Activated CD4-positive, alpha-beta T cell treated with anti-CD3 and anti-CD28 coated beads, Interleukin-10, Interleukin-2, amounts not matched to agents 100 ng/mL and 50 ng/mL, durations not matched to agents 16 hours and 8 hours (primary cell): ENCODE results near the gene CLCNKA.
"Not testable (repeated sequence)": the region's sequence is repeated elsewhere in the genome, so short reads cannot be mapped to it uniquely, and the experiment has no call there.

Source experiments
- DNase-seq: peaks from one replicate; pipeline ENCODE4 v3.0.0-alpha.2; 2020

Gene CLCNKA

GRCh38 chr1:16043950-16044349 lies 22.1 kb downstream of the CLCNKA start:
- DNase-seq, result no peak

DNA sequence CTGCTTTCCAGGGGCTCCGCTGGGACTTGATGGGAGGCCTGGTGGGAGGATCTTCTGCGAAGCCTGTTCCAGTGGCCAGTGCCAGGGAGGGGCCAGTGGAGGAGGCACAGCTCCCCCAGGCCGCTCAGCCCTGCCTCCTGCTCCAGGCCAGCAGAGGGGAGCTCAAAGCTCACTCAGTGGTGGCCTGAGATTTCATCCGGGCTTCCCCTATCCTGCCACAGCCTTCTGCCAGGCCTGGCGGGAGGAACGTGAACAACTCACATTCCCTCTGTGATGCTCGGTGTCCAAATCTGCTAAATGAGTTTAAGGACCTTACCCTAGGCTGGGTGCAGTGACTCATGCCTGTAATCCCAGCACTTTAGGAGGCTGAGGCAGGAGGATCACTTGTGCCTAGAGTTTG lies 25.0 kb downstream of the CLCNKA start:
- DNase-seq, result no peak

GRCh38 chr1:16047791-16048475 lies 26.1 kb downstream of the CLCNKA start:
- no peak for DNase-seq

DNA sequence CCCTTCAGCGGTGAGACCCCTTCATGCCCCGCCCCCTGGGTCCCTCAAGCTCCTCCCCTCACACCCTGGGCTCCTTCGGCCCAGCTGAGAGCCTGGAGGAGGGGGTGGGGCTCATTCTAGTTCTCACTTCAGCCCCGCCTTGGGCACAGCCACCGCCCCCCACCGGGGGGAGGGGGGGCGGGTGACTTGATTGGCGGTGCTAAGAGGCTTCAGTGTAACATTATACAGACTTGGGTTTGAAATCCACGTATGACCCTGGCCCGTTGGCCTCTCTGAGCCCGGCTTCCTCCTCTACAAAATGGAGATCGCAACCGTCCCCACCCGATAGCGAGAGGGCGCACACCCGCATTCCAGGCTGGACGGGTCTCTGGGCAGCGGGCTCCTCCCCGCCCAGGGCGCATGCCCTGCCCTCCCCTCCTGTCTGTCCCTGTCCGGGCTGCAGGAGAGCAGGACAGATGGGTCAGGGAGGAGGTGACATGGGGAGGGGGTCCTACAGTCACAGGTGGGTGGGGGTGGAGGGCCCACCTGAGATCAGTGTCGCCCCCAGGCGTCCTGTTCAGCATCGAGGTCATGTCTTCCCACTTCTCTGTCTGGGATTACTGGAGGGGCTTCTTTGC lies 26.8 kb downstream of the CLCNKA start:
- peak; percentile 35 for DNase-seq

DNA sequence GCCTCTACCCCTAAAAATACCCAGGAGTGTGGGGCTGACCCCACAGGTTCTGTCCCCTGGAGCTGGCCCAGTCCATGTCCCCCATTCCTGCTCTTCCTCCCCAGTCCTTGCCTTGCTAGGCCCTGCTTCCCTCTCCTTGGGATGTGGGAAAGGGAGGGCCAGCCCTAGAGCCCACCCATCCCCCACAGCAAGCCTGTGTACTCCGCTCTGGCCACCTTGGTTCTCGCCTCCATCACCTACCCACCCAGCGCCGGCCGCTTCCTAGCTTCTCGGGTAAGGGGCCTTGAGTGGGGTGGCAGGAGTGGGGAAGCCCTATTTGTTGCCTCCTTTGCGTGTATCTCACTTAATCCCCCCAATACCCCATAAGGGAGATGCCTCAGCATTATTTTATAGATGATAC lies 28.5 kb downstream of the CLCNKA start:
- DNase-seq, result no peak

DNA sequence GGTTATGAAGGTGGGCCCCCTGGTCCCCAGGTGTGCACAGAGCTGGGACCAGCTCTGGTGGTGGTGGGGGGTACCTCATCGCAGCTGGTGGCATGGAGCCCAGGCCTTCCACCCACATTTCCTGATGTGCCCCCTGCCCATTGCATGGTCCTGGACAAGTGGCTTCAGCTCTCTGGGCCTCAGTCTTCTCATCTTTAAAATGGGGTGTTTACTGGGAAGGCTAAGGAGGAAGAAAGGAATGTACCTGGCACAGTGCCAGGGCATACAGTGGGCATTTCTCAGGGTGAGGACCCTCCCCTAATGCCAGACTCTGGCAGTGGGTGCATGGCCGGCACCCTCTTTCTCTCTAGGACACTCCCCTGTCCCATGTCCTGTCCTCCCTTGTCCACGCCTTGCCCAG lies 29.2 kb downstream of the CLCNKA start:
- DNase-seq, result no peak

DNA sequence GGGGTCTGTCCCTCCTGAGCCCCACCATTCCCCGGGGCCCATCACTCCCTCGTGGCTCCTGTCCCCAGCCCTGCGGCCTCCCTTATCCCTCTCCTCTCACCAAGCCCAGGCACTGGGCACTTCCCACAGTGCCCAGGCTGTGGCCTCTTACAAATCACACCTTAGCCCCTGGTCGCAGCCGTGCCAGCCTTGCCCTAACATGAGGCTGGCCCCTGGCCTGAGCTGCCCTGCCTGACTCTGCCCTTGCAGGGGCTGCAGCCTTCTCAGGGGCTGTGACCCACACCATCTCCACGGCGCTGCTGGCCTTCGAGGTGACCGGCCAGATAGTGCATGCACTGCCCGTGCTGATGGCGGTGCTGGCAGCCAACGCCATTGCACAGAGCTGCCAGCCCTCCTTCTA lies 30.1 kb downstream of the CLCNKA start:
- not testable (repeated sequence) for DNase-seq

DNA sequence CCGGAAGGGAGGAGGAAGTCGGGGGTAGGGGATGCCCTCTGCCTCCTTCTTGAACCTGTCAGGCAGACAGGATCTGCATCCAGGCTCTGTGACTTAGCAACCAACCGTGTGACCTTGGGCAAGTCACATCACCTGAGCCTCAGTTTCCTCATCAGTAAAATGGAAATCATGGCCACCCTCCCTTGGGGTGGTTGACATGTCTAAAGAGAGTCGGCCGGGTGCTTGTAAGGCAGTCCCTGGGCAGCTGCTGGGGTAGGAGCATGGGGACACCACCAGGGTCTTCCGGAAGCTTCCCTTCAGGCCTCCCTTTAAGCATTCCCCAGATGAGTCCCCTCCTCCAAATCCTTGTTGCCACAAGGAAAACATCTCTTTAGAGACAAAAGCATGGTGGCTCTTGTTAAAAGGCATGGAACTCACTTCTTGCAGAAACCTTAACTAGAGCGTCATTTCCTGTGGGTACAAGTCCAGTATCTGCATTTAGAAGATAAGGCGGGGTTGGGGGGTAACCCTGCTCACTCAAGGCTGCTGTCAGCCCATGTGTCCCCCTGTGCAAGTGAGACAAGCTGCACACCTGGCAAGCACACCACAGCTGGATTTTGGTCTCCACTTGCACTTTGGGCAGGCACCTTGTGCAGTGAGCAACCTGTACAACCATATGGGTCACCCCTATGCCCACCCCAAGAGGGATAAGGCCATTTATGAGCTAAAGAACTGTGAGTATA lies 32.1 kb downstream of the CLCNKA start:
- DNase-seq, result no peak

DNA sequence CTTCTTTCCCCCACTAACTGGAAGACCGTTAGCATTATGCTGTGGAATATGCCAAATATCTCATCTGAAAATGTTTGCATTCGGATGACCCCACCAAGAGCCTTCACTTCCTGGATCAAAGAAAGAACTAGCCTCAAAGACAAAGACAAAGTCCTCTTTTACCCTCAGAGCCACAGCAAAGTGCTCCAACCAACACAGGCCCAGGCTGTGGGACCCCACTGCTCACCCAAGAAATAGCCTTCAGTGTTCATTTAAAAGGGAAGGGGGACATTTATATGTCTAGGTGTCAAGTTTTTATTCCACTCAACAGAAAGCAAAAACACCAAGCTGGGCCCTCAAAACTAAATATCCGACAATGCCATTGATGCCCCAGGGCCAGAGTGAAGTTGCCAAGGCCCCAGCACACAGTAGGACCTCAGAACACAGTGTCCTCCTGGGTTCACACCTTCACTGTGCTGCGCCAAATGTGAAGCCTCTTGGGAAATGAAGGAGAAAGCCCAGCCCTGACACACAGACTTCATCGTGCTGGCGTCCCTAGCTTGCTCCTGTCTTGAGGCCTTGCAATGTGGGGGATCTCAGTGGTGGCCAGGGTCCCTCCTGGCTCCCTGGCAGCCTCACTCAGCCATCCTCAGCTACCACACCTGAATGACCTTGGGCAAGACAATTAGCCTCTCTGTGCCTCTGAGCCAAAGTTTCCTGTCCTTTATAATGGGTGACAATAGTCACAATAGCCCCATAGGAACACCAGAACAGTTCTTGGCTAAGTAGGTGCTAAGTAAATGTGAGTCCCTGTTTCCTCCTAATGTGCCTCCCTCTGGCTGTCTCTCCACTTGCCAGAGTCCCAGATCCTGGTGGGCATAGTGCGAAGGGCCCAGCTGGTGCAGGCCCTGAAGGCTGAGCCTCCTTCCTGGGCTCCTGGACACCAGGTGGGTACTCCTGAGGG lies 33.0 kb downstream of the CLCNKA start:
- DNase-seq, result no peak

DNA sequence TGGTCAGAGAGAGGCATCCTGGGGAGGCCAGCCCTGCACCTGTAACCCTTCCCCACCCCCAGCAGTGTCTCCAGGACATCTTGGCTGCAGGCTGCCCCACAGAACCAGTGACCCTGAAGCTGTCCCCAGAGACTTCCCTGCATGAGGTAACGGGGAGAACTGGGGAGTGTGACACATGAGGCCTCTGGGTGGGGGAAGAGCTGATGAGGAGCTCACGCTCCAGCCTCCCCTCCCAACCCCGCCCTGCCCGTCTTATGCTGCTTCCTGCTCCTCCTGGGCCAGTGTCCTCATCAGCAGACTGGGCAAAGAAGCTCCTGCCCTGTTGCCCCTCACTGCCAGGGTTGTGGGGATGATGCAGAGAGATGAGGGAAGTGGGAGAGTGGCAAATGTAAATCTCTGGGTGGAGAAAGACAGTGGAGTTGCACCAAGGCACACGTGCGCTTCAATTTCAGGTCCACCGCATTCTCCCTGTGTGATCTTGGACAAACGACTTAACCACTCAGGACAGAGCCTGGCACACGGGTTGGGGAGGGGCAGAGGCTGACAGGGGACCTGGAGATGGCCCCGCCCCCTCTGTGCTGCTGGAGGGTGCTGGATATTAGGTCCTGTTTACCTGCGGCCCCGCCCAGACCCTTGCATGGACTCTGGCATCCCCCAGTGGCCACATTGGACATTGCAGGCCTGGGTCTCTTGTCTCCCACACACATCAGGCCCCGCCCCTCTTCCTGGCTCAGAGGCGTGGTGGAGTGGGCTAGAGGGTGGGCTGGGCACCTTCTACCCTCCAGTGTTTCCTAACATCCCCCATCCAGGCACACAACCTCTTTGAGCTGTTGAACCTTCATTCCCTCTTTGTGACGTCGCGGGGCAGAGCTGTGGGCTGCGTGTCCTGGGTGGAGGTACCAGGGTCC lies 34.0 kb downstream of the CLCNKA start:
- DNase-seq, result peak; percentile 89

- not testable (repeated sequence) for DNase-seq
Observed at GRCh38 chr1:16056521-16056912, 34.7 kb downstream of the CLCNKA start.

DNA sequence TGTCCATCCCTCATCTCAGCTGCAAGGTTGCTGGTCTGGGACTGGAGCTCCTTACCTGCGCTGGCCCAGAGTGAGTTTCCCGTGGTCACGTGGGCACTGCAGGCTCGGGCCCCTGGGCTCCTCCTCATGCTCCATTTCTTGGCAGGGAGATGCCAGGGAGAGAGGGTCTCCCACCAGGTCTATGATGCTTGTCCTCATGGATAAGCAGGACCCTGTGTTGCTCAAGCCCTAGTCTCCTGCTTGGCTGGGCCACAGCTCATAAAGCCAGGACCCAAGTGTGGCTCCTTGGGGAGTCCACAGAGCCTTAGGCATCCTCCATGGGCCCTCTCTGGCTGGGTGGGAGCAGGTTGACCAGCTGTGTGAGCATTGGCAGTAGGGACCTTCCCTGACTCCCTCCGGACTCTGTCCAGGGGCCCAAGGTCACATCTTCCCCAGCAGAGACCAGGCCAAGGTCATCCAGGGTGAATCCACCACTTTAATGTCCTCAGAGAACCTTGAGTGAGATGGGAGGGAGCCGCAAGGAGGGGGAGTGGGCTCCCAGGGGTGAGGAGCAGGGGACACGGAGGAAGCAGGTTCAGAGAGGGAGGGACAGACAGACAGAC lies 35.6 kb downstream of the CLCNKA start:
- DNase-seq, result not testable (repeated sequence)

DNA sequence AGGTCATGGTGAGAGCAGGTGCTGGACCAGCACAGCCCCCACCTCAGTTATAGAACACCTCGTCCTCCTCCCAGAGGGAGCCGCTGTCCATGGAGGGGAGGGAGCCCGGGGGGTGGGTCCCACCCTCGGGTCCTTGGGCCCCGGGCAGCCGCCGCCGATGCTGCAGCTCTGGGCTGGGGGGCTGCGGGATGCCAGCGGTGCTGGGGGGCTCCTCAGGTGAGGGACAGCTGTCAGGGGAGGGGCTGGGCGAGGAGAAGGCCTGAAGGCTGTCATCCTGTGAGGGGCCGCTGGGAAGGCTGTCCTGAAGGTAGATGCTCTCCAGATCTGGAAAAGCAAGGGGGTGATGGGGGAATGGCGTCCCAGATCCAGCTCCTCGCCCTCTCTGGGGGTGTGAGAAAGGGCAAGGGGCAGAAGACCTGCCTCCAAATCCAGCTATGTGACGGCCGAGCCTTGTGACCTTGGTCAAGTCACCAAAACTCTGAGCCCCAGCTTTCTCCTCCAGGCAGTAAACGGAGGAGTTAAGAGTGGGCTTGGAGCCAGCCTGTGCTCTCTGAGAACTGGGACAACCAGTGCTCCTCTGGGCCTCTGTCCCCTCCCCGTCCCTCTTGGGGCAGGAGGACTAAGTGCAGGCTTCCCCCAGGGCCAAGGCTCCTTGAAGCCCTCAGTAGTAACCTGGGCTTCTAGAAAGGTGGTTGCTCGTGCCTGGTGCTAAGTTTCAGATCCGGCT lies 36.7 kb downstream of the CLCNKA start:
- not testable (repeated sequence) for DNase-seq

DNA sequence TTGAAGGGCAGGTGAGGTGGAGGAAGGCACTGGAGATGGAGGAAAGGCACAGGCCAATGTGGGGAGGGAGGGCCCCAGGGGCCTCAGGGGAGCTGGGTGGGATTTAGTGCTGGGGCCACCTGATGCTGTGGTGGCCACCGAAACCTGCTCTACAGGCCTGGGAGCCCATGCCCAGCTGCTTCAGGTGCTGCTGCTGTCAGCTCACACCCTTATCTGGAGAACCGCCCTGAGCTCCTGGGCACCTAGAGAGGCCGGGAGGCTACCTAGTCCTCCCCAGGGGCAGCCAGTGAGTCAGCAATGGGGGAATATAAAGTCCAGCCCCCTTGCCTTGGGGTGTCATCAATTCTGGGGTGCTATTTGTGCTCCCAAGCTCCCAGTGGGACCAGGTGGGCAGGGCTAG lies 39.4 kb downstream of the CLCNKA start:
- DNase-seq, result no peak

- DNase-seq, result not testable (repeated sequence)
Observed at GRCh38 chr1:16061989-16062686, 40.3 kb downstream of the CLCNKA start.

- not testable (repeated sequence) for DNase-seq
Observed at GRCh38 chr1:16062687-16063075, 40.8 kb downstream of the CLCNKA start.

DNA sequence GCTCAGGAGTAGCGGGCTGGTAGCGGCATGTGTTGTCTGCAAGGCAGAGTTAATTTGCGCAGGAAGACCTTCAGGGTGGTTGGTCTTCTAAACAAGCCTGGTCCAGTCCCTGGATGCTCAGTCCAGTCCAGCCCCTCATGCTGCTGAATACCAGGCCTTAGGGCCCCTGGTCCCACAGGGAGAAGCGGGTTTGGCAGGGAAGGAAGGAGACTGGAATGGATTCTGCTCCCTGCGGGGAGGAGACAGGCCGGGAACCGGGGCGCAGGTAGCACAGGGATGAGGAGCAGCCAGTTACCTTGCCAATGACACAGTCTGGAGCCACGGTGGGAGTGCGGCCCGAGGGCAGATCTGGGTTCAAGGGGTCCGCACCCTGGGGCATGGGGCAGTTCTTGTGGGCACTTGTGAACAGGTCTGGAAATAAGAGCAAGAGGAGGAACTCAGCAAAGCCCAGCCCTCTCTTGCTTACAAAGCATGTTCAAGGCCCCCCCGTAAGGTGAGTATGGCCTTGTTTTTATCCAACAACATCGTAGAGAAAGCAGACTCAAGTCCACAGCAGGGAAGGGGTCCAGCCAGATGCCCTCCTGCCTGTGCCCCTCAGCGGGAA lies 41.5 kb downstream of the CLCNKA start:
- no peak for DNase-seq

DNA sequence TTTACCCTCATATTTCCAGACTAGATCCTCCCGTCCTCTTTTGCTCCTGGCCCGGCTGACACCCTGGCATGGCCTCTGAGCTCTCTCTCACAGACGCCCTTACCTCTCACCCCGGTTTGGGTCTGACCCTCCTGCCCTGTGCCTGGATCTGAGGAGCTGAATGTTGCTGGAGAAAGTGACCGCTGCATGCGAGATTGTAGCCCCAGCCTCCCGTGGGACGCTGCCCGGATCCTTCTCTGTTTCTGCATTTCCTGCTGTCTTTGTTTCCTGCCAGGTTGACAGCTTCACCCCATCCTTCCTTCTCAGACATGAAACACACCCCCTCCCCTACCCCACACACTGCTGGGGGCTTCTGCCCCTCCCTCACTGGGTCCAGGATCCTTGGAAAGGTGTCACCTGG lies 42.1 kb downstream of the CLCNKA start:
- no peak for DNase-seq

- DNase-seq, result no peak
Observed at GRCh38 chr1:16064536-16065268, 42.9 kb downstream of the CLCNKA start.
